Osteocyte (in vitro differentiated cells): Measurements from ENCODE around the gene UBL7. TPM values are rescaled to one million over a fixed set of nuclear protein-coding genes. Genes with fewer than 3 reads are reported as not detected.

Experiments used
- DNase-seq: peaks from one replicate; pipeline ENCODE4 v3.0.0; 2021; ENCODE audit warnings: mixed read lengths; ENCODE audit not compliant: unreplicated experiment; ENCODE audit errors: extremely low spot score
- H3K27ac Mint-ChIP-seq: one replicate; pipeline ENCODE4 v1.8.0; 2021; ENCODE audit warnings: mild to moderate bottlenecking, mixed read lengths; ENCODE audit not compliant: unreplicated experiment
- H3K27me3 Mint-ChIP-seq: one replicate; pipeline ENCODE4 v1.8.0; 2021; ENCODE audit warnings: mixed read lengths; ENCODE audit not compliant: unreplicated experiment
- H3K36me3 Mint-ChIP-seq: one replicate; pipeline ENCODE4 v1.8.0; 2021; ENCODE audit warnings: mixed read lengths; ENCODE audit not compliant: unreplicated experiment
- H3K4me1 Mint-ChIP-seq: one replicate; pipeline ENCODE4 v1.8.0; 2021; ENCODE audit warnings: mixed read lengths; ENCODE audit not compliant: unreplicated experiment
- H3K4me3 Mint-ChIP-seq: one replicate; pipeline ENCODE4 v1.8.0; 2021; ENCODE audit warnings: mild to moderate bottlenecking, moderate library complexity, mixed read lengths; ENCODE audit not compliant: unreplicated experiment
- H3K9me3 Mint-ChIP-seq: one replicate; pipeline ENCODE4 v1.8.0; 2021; ENCODE audit warnings: mixed read lengths; ENCODE audit not compliant: unreplicated experiment
- CTCF ChIP-seq: fragments of 200-600 bp; sonication (generic); IDR thresholded peaks from 2 replicates; pipeline ENCODE4 v1.5.0; 2021; ENCODE audit warnings: antibody characterized with exemption, mild to moderate bottlenecking, moderate library complexity
- total RNA-seq: library from RNA; stranded (reverse); gene quantifications from 2 replicates; pipeline ENCODE4 v1.2.1, GENCODE V29; 2021

Gene UBL7
- total RNA-seq, 1 donor from 2014 or later: 59.5 TPM

GRCh38 chr15:74504418-74504817, 43.5 kb upstream of the UBL7 start:
- Mint-ChIP-seq H3K9me3 (no peaks in the 10 kb centered on the region), H3K27me3 (no peaks in the 10 kb centered on the region), H3K4me3 (no peak overlapping the region), H3K4me1 (no peaks in the 10 kb centered on the region), H3K36me3 (no peaks in the 10 kb centered on the region), H3K27ac (no peak overlapping the region)
- no peak for TF ChIP-seq CTCF
- no peak for DNase-seq

- Mint-ChIP-seq H3K9me3 (no peaks in the 10 kb centered on the region), H3K27ac (no peak overlapping the region), H3K4me3 (no peak overlapping the region), H3K36me3 (no peaks in the 10 kb centered on the region), H3K4me1 (no peaks in the 10 kb centered on the region), H3K27me3 (no peaks in the 10 kb centered on the region)
- no peak for TF ChIP-seq CTCF
- DNase-seq: no peak
These were observed 41.3 kb upstream of the UBL7 start for GRCh38 chr15:74502301-74502700.

- TF ChIP-seq CTCF: no peak
- Mint-ChIP-seq H3K27ac (no peak overlapping the region), H3K36me3 (no peaks in the 10 kb centered on the region), H3K27me3 (no peaks in the 10 kb centered on the region), H3K9me3 (no peaks in the 10 kb centered on the region), H3K4me1 (no peaks in the 10 kb centered on the region), H3K4me3 (no peak overlapping the region)
- DNase-seq: no peak
These were observed 39.4 kb upstream of the UBL7 start for GRCh38 chr15:74500401-74500800.

GRCh38 chr15:74499366-74499765, 38.4 kb upstream of the UBL7 start:
- H3K4me1 Mint-ChIP-seq: no peaks in the 10 kb centered on the region
- H3K27me3 Mint-ChIP-seq: no peaks in the 10 kb centered on the region
- H3K27ac Mint-ChIP-seq: no peak overlapping the region
- no peaks in the 10 kb centered on the region for H3K9me3 Mint-ChIP-seq
- H3K36me3 Mint-ChIP-seq: no peaks in the 10 kb centered on the region
- no peak overlapping the region for H3K4me3 Mint-ChIP-seq
- TF ChIP-seq CTCF: no peak
- no peak for DNase-seq

DNA sequence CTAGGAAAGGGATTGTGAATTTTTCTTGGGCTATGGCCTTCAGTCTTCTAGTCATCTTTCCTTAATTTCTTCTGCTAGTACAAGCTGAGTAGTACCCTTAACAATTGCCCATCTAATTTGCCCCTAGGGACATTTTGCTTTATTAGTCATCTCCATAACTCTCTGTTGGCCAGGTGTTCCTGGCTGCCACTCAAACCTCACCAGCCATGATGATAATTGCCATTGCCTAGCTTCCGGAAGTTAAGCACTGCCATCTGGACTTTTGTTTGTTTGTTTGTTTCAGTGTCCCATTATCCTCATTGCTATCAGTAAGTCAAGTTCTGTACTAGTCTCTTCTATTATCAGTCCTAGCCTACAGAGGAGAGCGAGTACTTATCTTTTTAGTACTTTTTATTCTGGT, 36.6 kb upstream of the UBL7 start:
- no peak for DNase-seq
- Mint-ChIP-seq H3K27ac (no peak overlapping the region), H3K4me1 (no peaks in the 10 kb centered on the region), H3K4me3 (no peak overlapping the region), H3K36me3 (no peaks in the 10 kb centered on the region), H3K27me3 (no peaks in the 10 kb centered on the region), H3K9me3 (no peaks in the 10 kb centered on the region)
- TF ChIP-seq CTCF: no peak
